ENCODE measurements around the gene GLIS1.

DNA sequence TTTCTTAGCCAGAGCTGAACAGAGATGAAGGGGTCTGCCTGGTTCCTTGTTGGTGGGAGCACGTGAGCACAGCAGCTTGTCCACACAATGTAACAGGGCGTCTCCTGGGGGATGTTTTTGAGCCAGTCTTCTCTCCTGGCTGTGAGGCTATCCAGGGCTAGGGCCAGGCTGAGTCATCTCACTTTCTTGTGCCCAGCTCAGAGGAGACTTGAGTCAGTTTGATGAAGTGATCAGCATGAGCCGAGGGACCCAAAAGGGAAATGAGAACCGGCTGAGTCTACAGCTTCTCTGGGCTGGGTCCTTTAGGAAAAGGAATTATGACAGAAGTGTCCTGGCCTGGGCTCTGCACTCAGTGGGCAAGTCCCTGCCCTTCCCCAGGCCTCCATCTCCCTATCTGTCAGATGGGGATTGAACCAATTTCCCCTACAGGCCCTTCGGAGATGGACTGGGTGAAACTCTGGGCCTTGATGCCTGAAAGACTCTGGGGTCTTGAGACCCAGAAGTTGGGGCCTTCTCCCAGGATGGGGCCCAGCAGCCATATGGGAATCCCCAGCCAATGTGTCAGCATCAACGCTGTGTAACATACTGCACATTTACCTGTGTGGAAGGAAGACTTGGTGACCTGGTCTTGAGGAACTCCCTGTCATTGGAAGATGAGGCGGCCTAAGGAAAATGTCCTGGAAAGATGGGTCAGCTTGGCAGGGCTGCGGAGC, 243.2 kb downstream of the GLIS1 start:
- TF ChIP-seq FOXA1 (IDR thresholded peaks at IDR 0.05): no peak
- no peak for TF ChIP-seq BHLHE40 (IDR thresholded peaks at IDR 0.05; ENCODE audit: borderline replicate concordance)
- TF ChIP-seq TARDBP (IDR thresholded peaks at IDR 0.05): no peak
